GM15510 (cell line): ENCODE data around the gene SNX8.

ENCODE experiments used
- POLR2A ChIP-seq: IDR thresholded peaks from 3 replicates; pipeline ENCODE4 v1.6.1; 2011; ENCODE audit warnings: borderline replicate concordance; ENCODE audit not compliant: insufficient read length; ENCODE audit errors: extremely low read depth

The SNX8 gene, protein sequence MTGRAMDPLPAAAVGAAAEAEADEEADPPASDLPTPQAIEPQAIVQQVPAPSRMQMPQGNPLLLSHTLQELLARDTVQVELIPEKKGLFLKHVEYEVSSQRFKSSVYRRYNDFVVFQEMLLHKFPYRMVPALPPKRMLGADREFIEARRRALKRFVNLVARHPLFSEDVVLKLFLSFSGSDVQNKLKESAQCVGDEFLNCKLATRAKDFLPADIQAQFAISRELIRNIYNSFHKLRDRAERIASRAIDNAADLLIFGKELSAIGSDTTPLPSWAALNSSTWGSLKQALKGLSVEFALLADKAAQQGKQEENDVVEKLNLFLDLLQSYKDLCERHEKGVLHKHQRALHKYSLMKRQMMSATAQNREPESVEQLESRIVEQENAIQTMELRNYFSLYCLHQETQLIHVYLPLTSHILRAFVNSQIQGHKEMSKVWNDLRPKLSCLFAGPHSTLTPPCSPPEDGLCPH

DNA sequence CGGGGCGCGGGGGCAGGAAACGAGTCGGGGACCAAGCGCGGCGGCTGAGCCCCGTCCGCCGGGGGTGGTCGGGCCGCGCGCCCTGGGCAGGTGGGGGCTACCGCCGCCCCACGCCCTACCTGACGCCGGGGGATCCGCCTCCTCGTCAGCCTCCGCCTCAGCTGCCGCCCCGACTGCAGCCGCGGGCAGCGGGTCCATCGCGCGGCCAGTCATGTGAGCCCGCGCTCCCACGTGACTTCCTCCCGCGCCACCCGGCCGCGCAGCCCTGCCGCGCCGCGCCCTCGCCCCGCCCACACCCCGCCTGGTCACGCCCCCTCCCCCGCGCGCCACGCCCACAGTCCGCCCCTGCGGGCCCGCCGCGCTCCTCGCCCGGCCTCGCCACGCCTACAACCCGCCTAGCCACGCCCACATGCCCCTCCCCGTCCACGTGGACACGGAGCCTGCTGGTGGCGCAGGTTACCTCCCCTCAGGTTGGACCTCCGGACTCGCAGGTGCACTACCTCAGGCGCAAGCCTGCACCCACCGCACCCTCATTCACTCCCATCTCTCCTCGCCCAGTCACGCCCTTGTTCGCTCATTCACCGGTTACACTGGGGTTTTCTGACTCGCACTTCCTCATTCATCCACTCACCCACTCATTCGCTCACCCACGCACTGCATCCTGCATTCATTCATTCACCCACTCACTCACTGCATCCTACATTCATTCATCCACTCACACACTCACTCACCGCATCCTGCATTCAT is at the start of gene SNX8:
Gene SNX8 (minus strand): TSS at position 233 of the 747 bp plus-strand sequence. CDS start 20 bp downstream, at position 213.
- peak; percentile 87 for TF ChIP-seq POLR2A

DNA sequence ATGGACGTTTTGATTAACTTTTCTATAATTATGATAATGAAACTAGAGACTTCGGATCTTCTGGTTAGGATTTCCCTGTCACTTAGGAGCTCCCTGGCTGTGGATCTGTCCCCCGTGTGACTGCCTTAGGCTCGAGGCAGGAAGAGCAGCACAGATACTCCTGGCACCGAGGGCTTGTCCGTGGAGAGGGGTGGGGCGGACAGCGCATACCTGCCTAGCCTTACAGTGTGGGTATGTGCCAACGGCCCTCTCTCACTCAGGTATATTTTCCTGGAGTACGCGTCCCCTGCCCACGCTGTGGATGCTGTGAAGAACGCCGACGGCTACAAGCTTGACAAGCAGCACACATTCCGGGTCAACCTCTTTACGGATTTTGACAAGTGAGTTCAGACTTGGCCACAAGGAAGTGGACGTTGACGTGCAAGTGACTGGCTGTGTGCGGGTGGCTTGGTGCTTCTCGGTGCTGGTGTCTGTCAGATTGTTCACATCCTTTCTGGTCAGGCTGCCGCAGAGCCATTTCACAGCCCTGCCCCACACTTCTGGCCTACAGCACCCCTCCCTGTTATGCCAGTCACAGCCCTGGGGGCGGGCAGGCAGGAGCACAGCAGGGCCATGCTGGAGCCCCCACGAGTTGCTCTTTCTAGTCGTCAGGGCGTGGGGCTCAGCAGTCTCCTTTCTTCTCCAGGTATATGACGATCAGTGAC is 48.3 kb upstream of the SNX8 start:
- TF ChIP-seq POLR2A: no peak

DNA sequence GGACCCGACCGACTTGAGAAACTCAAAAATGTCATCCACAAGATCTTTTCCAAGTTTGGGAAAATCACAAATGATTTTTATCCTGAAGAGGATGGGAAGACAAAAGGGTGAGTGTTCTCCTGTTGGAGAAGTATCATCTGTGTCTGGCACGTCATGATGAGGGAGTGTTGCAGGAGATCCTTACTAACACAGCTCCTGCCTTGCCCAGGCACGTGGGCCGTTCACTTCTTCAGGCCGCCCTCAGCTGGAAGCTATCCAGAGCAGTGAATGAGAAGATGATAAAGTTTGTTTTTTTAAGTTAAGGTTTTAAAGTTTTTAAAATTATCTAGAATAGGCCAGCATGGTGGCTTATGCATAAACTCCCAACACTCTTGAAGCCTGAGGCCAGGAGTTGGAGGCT is 46.6 kb upstream of the SNX8 start:
- no peak for TF ChIP-seq POLR2A

DNA sequence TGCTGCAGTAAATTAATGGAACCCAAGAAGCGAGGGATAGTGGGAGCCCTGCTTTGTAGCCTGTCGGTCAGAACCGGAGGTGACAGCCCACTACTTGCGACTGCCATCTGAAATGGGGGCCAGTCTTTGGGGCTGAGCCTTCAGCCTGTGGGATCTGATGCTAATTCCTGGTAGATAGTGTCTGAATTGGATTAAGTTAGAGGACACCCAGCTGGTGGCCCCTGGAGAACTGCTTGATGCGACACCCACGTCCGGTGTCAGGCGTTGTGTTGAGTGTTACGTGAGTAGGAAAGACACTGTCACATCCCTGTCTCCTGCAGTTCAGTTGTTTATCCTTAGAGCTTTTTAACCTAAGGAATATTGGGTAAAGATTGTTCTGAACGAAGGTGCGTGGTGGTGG is 45.4 kb upstream of the SNX8 start:
- TF ChIP-seq POLR2A: no peak

DNA sequence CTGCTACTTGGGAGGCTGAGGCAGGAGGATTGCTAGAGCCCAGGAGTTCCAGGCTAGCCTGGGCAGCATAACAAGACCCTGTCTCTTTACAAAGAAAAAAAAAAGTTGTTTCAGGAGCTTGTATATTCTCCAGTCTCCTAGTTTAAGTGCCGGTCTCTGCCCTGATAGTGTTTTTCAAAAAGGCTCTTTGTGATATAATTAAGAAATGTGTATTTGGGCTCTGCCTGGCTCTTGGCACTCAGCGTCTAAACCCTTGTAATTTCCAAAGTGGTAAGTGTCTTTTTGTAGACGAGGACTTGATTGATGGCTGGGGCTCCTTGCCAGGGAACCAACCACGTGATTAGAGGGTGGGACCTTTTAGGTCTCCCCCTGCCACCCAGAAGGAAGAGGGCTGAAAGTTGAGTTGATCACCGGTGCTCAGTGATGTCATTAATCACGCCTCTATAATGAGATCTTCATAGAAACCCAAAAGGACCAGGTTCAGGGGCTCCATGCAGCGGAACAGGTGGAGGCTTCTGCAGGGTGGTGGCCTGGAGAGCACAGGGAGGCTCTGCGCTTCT is 44.8 kb upstream of the SNX8 start:
- TF ChIP-seq POLR2A: no peak

DNA sequence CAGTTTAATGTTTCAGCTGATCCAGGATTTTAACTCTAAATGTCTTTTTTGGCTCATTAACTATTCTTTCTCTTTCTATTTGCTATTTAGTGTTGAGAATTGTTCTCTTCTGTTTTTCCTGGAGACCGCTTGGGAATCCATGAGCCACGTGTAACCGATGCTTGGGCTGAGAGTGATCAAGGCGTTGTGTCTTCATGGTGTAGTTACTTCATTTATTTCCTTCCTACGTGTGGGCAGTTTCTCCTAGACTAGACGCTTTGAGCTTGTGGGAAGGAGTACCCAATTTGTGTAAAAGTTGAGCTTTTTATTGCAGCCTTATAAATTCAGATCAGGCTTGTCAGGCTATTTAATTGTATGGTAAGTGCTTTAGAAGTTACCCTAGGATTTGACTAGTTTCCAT is 43.3 kb upstream of the SNX8 start:
- no peak for TF ChIP-seq POLR2A

DNA sequence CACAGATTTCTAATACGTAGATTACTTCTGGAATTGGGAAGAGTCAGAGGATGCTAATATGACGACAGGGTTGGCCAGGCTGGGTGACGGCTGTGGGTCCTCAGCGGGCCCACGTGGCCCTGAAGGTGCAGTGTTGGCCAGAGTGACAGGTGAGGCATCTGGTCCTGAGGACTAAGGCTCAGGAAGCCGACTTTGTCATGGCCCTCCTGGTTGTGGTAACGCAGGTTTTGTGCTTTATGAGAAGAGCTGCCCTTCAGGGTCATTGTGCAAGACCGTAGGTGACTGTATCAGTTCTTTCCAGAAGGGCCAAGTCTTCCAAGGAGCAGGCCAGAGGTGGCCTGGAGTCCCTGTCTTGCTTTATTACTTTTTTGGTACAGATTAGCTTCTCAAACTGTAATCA is 42.9 kb upstream of the SNX8 start:
- no peak for TF ChIP-seq POLR2A

DNA sequence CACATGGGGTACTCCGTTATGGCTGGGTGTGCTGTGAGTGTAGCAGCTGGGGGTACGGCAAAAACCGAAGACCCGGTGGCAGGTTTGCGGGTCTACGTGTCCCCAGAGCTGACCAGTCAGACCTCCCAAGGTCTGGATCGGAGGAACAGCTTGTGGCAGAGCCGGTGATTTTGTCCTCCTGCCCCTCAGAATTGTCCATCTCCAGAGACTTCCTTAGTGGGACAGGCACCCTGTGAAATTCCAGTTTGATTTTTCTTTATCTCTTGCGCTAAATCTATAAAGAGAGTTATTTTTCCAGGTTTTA is 41.4 kb upstream of the SNX8 start:
- no peak for TF ChIP-seq POLR2A

GRCh38 chr7:2354939-2355704 is 40.9 kb upstream of the SNX8 start:
- no peak for TF ChIP-seq POLR2A

DNA sequence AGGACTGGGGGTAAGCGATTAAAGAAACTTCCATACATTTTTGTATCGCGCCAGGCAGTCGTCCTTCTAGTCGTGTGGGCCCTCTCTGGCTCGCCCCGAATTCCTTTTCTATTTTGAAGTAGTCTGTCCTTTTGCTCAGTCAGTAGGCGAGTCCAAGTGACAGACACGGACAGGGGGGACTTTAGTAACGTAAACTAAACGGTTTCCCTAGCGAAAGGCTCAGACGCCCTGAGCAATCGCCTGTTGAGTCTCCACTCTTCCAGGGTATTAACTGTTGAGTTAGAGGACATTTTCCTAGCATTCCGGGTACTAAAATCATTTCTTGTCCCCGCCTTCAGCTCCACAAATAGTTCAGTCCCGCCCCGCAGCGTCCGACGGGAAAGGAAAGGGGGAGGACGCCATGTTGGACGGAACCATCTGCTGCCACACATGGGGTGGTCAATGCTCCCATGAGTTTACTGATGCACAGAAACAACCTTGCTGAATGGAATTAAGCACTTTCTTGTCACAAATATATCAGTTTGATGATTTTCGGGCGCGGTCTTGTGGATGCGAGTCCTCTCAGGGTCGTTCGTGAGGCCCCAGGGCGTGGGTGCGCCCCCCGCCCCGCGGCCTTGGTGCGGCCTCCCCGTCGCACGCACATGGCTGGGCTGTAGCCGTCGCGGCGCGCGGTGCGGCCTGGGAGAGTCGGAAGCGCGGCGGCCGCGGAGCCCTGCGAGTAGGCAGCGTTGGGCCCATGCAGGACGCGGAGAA is 40.1 kb upstream of the SNX8 start, which contains the start of gene EIF3B:
Gene EIF3B (plus strand): TSS at position 642 of the 753 bp plus-strand sequence. CDS start 95 bp downstream, at position 737.
- TF ChIP-seq POLR2A: peak; percentile 96

DNA sequence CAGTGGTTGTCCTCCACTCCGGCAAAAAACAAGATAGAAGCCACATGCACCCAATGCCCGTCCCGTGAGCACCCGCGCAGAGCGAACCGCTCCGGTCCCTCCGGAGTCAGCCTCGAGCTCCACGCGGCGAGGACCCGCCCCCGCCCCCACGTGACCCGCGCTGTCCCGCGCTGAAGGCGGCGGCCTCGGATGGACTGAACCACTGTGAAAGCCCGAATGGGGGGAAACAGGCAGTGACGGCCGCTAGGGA is 39.6 kb upstream of the SNX8 start:
- TF ChIP-seq POLR2A: peak; percentile 94

DNA sequence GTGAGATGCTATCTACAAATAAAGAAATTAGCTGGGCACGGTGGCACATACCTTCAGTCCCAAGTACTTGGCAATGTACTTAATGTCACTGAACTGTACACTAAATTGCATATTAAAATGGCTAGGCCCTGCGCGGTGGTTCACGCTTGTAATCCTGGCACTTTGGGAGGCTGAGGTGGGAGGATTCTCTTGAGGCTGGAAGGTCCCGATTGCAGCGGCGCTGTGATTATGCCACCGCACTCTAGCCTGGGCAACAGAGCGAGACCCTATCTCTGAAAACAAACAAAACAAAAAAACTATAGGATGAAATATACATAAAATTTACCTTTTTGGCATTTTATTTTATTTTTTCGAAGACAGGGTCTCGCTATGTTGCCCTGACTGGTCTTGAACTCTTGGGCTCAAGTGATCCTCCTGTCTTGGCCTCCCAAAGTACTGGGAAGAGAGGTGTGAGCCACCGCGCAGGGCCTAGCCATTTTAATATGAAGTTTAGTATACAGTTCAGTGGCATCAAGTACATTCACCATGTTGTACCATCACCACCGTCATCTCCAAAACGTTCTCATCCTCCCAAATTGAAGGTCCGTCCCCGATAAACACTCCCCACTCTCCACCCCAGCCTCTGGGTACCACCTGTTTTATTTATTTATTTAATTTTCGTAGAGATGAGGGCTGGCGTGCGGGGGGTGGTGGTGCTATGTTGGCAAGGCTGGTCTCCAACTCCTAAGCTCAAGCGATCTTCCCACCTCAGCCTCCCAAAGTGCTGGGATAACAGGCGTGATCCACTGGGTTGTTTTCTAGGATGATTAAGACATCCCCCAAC is 39.1 kb upstream of the SNX8 start:
- no peak for TF ChIP-seq POLR2A

DNA sequence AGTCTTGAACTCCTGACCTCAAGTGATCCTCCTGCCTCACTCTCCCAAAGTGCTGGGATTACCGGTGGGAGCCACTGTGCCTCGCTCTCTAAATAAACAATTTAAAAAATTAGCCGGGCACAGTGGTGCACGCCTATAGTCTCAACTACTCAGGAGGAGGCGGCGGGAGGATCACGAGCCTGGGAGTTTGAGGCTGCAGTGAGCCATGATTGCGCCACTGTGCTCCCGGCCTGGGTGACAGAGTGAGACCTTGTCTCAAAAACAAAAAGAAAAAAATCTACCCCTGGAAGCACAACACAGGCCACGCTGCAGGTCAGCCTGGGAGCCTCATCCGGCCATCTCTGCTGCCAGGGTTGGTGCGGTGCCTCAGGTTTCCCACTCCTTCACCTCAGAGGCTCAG is 36.6 kb upstream of the SNX8 start:
- no peak for TF ChIP-seq POLR2A
